ENCODE results near the gene FUNDC2. TPM values are rescaled to one million over a fixed set of nuclear protein-coding genes. Genes with fewer than 3 reads are reported as not detected.
A peak's percentile ranks its signal among the peaks of the same experiment; 100 is the strongest.

FUNDC2 gene
- total and polyA plus RNA-seq, 2 of the 4 experiments (the other 2 are of a cell fraction), result 42.5 to 51.7 TPM

DNA sequence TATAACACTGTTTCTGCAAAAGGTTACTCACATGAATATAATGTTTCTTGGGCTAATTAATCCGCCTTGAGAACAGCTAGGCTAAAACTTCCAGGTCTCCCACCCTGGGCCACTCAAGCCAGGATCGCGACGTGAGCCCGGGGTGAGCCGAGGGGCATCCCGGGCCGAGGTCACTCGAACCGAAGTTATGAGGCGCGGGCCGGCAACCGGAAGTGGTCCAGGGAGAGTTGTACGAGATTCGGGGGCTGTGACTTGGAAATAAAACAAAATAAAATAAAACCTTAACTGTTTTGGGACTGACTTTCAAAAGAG lies 44.0 kb downstream of the FUNDC2 start:
- peaks cover 3% of the 10 kb centered on the region; the same call in 1 of the 2 replicates for H3K4me1 ChIP-seq (ENCODE audit: control insufficient read depth, insufficient read depth, low read length)
- H3K23ac ChIP-seq (ENCODE audit: low read depth, low read length), result peak overlapping the region; percentile 35; the same call in 1 of the 2 replicates
- no peak overlapping the region for H3K56ac ChIP-seq (ENCODE audit: extremely low read depth, insufficient read depth, low read length)
- H3K4me3 ChIP-seq (ENCODE audit: insufficient read depth, low read depth, low read length), result peak overlapping the region; percentile 59
- H3K14ac ChIP-seq (replicated peaks; ENCODE audit: low read depth, low read length), result no peak overlapping the region
- H4K20me1 ChIP-seq (ENCODE audit: insufficient read depth, low read length), result no peaks in the 10 kb centered on the region
- H3K27me3 ChIP-seq (ENCODE audit: control insufficient read depth, insufficient read depth, low read length), result no peaks in the 10 kb centered on the region
- intact Hi-C loops (cut with micrococcal nuclease) (loop anchor here (2.0 to 5.0 kb wide), 2 partner anchors 44 to 88 kb away; partner anchors contain the start of gene FUNDC2), dilution Hi-C loops (cut with HindIII; ENCODE audit: low sequenced_read_pairs, unreplicated experiment) (no loop called here), in situ Hi-C loops (cut with MboI; ENCODE audit: low sequenced_read_pairs) (no loop called here)
- H3K9me3 ChIP-seq (ENCODE audit: control insufficient read depth, insufficient read depth, low read length), result no peaks in the 10 kb centered on the region
- 0 out of 2 replicates have a peak overlapping the region, but pooled peaks have one; percentile 14 for H3K18ac ChIP-seq (ENCODE audit: low read depth, low read length)
- peak overlapping the region; percentile 52; the same call in 1 of the 2 replicates for H4K91ac ChIP-seq (ENCODE audit: insufficient read depth, low read depth, low read length)
- no CpG with 5 or more reads among the region's 16 CpGs for WGBS, 2 experiments (ENCODE audit: extremely low coverage in 2 of 2, insufficient read length in 1 of 2)
- peak overlapping the region; percentile 42 to 85; a peak in 2 of 4 replicates for H4K8ac ChIP-seq (ENCODE audit: low read depth in 2 of 2, low read length in 2 of 2)
- CTCF ChIA-PET, result no interaction called here
- H3K36me3 ChIP-seq (ENCODE audit: control insufficient read depth, insufficient read depth, low read length), result no peaks in the 10 kb centered on the region; the same call in 1 of the 2 replicates
- H3K9me1 ChIP-seq (ENCODE audit: insufficient read depth, low read length), result no peaks in the 10 kb centered on the region
- H2AFZ ChIP-seq (replicated peaks; ENCODE audit: low read length, poor library complexity), result peak overlapping the region; percentile 83
- peak overlapping the region; percentile 48 for H2BK5ac ChIP-seq (ENCODE audit: low read depth, low read length, poor library complexity, severe bottlenecking)
- ATAC-seq (ENCODE audit: low read depth), result peak; percentile 8
- peak overlapping the region; percentile 94 for H3K4me2 ChIP-seq (ENCODE audit: low read depth, low read length)
- BruUV-seq (replicated peaks), result no TSS peak
- DNase-seq, result no peak
- H3K79me1 ChIP-seq (ENCODE audit: low read depth in 1 of 2, low read length in 2 of 2), result peaks cover 8 to 29% of the 10 kb centered on the region in 2 experiments; a peak in 3 of 4 replicates
- H2BK15ac ChIP-seq (ENCODE audit: low read depth, low read length), result no peak overlapping the region
- POLR2A ChIA-PET (ENCODE audit: unreplicated experiment), result no interaction called here
- H3K9ac ChIP-seq (ENCODE audit: low read depth, low read length), result peak overlapping the region; percentile 88
- peak overlapping the region; percentile 50 for H2AK9ac ChIP-seq (replicated peaks; ENCODE audit: low read depth, low read length, poor library complexity)
- peak overlapping the region; percentile 22; the same call in 1 of the 2 replicates for H3K4ac ChIP-seq (ENCODE audit: low read depth, low read length)
- TF ChIP-seq MAZ (IDR thresholded peaks at IDR 0.05; ENCODE audit: borderline replicate concordance, low read depth, low read length) (no peak), CHD1 (IDR thresholded peaks at IDR 0.05; ENCODE audit: low read depth, low read length) (no peak), BHLHE40 (IDR thresholded peaks at IDR 0.05; ENCODE audit: low read depth, low read length) (no peak), POLR2A (IDR thresholded peaks at IDR 0.05; ENCODE audit: low read depth, low read length) (no peak)
- TF ChIP-seq, protein P1, sequence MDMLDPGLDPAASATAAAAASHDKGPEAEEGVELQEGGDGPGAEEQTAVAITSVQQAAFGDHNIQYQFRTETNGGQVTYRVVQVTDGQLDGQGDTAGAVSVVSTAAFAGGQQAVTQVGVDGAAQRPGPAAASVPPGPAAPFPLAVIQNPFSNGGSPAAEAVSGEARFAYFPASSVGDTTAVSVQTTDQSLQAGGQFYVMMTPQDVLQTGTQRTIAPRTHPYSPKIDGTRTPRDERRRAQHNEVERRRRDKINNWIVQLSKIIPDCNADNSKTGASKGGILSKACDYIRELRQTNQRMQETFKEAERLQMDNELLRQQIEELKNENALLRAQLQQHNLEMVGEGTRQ (IDR thresholded peaks at IDR 0.05; ENCODE audit: low read depth, low read length), result no peak
- peak overlapping the region; percentile 26; the same call in 1 of the 2 replicates for H2BK120ac ChIP-seq (ENCODE audit: low read depth, low read length)
- no peak overlapping the region for H4K5ac ChIP-seq (ENCODE audit: low read depth, low read length)
- H2AK5ac ChIP-seq (ENCODE audit: low read depth, low read length), result no peak overlapping the region
- no peak overlapping the region for H2BK20ac ChIP-seq (ENCODE audit: low read depth, low read length)
- peak overlapping the region; percentile 87 for H3K27ac ChIP-seq (ENCODE audit: insufficient read depth, low read length)

Measured in IMR-90 (cell line).